Measurements from ENCODE around the gene ZNF587B. TPM values are rescaled to one million over a fixed set of nuclear protein-coding genes. Genes with fewer than 3 reads are reported as not detected.
"Not testable (repeated sequence)": the region's sequence is repeated elsewhere in the genome, so short reads cannot be mapped to it uniquely, and the experiment has no call there.

The ZNF587B gene
- total and polyA plus RNA-seq, 9 of the 15 experiments (the other 6 are each of a cell fraction or from before 2014, with no cell fraction given) = 7.4 to 37.5 (median 20.8) TPM

- intact Hi-C loops (cut with micrococcal nuclease) (no loop called here), in situ Hi-C loops (cut with MboI) (no loop called here)
- no peak overlapping the region for H3K27ac ChIP-seq (ENCODE audit: extremely low read depth, low read depth, low read length)
- ATAC-seq = no peak
- H3K27me3 ChIP-seq (ENCODE audit: control insufficient read depth in 2 of 2, insufficient read depth in 2 of 2, low read length in 2 of 2) = no peaks in the 10 kb centered on the region
- WGBS (ENCODE audit: insufficient coverage, low coverage, missing lambda C conversion rate) = 94% methylated on average over 4 of the region's 4 CpGs
- BruUV-seq (replicated peaks) = no TSS peak
- TF ChIP-seq SMARCA4 (IDR thresholded peaks at IDR 0.05) = no peak
- no peak for TF ChIP-seq RFX5 (IDR thresholded peaks at IDR 0.05; ENCODE audit: low read depth, low read length)
- TF ChIP-seq ZNF232 (CRISPR knock-in tag; IDR thresholded peaks at IDR 0.05) = no peak
- no peak for TF ChIP-seq ZNF407 (IDR thresholded peaks at IDR 0.05; ENCODE audit: low read depth)
- no peak for TF ChIP-seq SRSF3 (IDR thresholded peaks at IDR 0.05; ENCODE audit: insufficient read depth, low read length)
- TF ChIP-seq, protein P1, sequence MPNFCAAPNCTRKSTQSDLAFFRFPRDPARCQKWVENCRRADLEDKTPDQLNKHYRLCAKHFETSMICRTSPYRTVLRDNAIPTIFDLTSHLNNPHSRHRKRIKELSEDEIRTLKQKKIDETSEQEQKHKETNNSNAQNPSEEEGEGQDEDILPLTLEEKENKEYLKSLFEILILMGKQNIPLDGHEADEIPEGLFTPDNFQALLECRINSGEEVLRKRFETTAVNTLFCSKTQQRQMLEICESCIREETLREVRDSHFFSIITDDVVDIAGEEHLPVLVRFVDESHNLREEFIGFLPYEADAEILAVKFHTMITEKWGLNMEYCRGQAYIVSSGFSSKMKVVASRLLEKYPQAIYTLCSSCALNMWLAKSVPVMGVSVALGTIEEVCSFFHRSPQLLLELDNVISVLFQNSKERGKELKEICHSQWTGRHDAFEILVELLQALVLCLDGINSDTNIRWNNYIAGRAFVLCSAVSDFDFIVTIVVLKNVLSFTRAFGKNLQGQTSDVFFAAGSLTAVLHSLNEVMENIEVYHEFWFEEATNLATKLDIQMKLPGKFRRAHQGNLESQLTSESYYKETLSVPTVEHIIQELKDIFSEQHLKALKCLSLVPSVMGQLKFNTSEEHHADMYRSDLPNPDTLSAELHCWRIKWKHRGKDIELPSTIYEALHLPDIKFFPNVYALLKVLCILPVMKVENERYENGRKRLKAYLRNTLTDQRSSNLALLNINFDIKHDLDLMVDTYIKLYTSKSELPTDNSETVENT (CRISPR knock-in tag; IDR thresholded peaks at IDR 0.05) = no peak
- ChIA-PET CTCF (ENCODE audit: low intra/inter-chr PET ratio) (no interaction called here), POLR2A (no interaction called here)
- peaks cover 23% of the 10 kb centered on the region; the same call in 2 of the 3 replicates for H3K36me3 ChIP-seq (ENCODE audit: control insufficient read depth, insufficient read depth, low read length)
- no peaks in the 10 kb centered on the region for H4K20me1 ChIP-seq (replicated peaks; ENCODE audit: control insufficient read depth, insufficient read depth, low read length)
- H3K4me3 ChIP-seq = no peak overlapping the region
- FAIRE-seq = no peak
- H2AFZ ChIP-seq (ENCODE audit: low read depth, low read length) = no peak overlapping the region
- no peaks in the 10 kb centered on the region for H3K9me1 ChIP-seq (ENCODE audit: control insufficient read depth, insufficient read depth, low read length)
- H3K79me2 ChIP-seq (ENCODE audit: control insufficient read depth, insufficient read depth, low read length) = no peaks in the 10 kb centered on the region; the same call in 2 of the 3 replicates
- no peak for DNase-seq (ENCODE audit: extremely low read depth in 1 of 4, low spot score in 3 of 4)
- peaks cover 2% of the 10 kb centered on the region for H3K9me3 ChIP-seq (replicated peaks; ENCODE audit: control insufficient read depth, insufficient read depth, low read depth, low read length)
- no peak overlapping the region for H3K9ac ChIP-seq (ENCODE audit: insufficient read depth in 1 of 2, low read depth in 2 of 2, low read length in 2 of 2)
- H3K4me1 ChIP-seq (replicated peaks in 1 of 2; ENCODE audit: control insufficient read depth in 2 of 2, insufficient read depth in 2 of 2, low read length in 2 of 2) = no peaks in the 10 kb centered on the region
- no peak overlapping the region for H3K4me2 ChIP-seq (ENCODE audit: insufficient read depth, low read length)
Observed at GRCh38 chr19:57789288-57789687, 40.8 kb upstream of the ZNF587B start.

- H3K9me1 ChIP-seq (ENCODE audit: control insufficient read depth, insufficient read depth, low read length); H3K9me3 ChIP-seq (replicated peaks; ENCODE audit: control insufficient read depth, insufficient read depth, low read depth, low read length); intact Hi-C loops (cut with micrococcal nuclease); CTCF ChIA-PET (ENCODE audit: low intra/inter-chr PET ratio); H3K27ac ChIP-seq (ENCODE audit: extremely low read depth, low read depth, low read length); H3K4me2 ChIP-seq (ENCODE audit: insufficient read depth, low read length); H3K4me1 ChIP-seq (replicated peaks in 1 of 2; ENCODE audit: control insufficient read depth in 2 of 2, insufficient read depth in 2 of 2, low read length in 2 of 2); POLR2A ChIA-PET; H3K4me3 ChIP-seq; H4K20me1 ChIP-seq (replicated peaks; ENCODE audit: control insufficient read depth, insufficient read depth, low read length); DNase-seq (ENCODE audit: extremely low read depth in 1 of 4, low spot score in 3 of 4); H2AFZ ChIP-seq (ENCODE audit: low read depth, low read length); FAIRE-seq; BruUV-seq (replicated peaks); ATAC-seq; H3K9ac ChIP-seq (ENCODE audit: insufficient read depth in 1 of 2, low read depth in 2 of 2, low read length in 2 of 2); in situ Hi-C loops (cut with MboI); H3K79me2 ChIP-seq (ENCODE audit: control insufficient read depth, insufficient read depth, low read length); H3K27me3 ChIP-seq (ENCODE audit: control insufficient read depth in 2 of 2, insufficient read depth in 2 of 2, low read length in 2 of 2): not testable (repeated sequence)
- H3K36me3 ChIP-seq (ENCODE audit: control insufficient read depth, insufficient read depth, low read length) = peaks cover 21% of the 10 kb centered on the region; the same call in 2 of the 3 replicates
- 88% methylated on average over 1 of the region's 1 CpG for WGBS (ENCODE audit: insufficient coverage, low coverage, missing lambda C conversion rate)
Observed at GRCh38 chr19:57796580-57796979, 33.5 kb upstream of the ZNF587B start.
